ENCODE data around the gene ZBTB21. TPM values are rescaled to one million over a fixed set of nuclear protein-coding genes. Genes with fewer than 3 reads are reported as not detected.

Gene ZBTB21
- total and polyA plus RNA-seq, 2 of the 4 experiments (the other 2 are of a cell fraction), result 6.8 to 12.0 TPM

GRCh38 chr21:42009018-42009830 is 936 bp downstream of the ZBTB21 start:
- ATAC-seq (ENCODE audit: low read depth) (peak; percentile 16), DNase-seq (peak; percentile 81)
- H3K36me3 ChIP-seq (ENCODE audit: control insufficient read depth, insufficient read depth, low read length), result peaks cover 5% of the 10 kb centered on the region
- H2AK5ac ChIP-seq (ENCODE audit: low read depth, low read length), result peak overlapping the region; percentile 75
- H3K18ac ChIP-seq (ENCODE audit: low read depth, low read length), result peak overlapping the region; percentile 16; the same call in 1 of the 2 replicates
- peak overlapping the region; percentile 79 for H3K56ac ChIP-seq (ENCODE audit: extremely low read depth, insufficient read depth, low read length)
- intact Hi-C loops (cut with micrococcal nuclease) (loop anchor here (2.0 kb wide), 1 partner anchor 130 kb away; the partner anchor contains the start of gene PRDM15), dilution Hi-C loops (cut with HindIII; ENCODE audit: low sequenced_read_pairs, unreplicated experiment) (no loop called here), in situ Hi-C loops (cut with MboI; ENCODE audit: low sequenced_read_pairs) (no loop called here)
- H3K4ac ChIP-seq (ENCODE audit: low read depth, low read length), result peak overlapping the region; percentile 84
- no peaks in the 10 kb centered on the region for H4K20me1 ChIP-seq (ENCODE audit: insufficient read depth, low read length)
- H4K91ac ChIP-seq (ENCODE audit: insufficient read depth, low read depth, low read length), result peak overlapping the region; percentile 71
- peak overlapping the region; percentile 48; the same call in 1 of the 2 replicates for H2BK120ac ChIP-seq (ENCODE audit: low read depth, low read length)
- H3K14ac ChIP-seq (replicated peaks; ENCODE audit: low read depth, low read length), result peak overlapping the region; percentile 64
- 0% methylated on average over 41 of the region's 86 CpGs; no CpG with 5 or more reads in 1 of the 2 experiments for WGBS, 2 experiments (ENCODE audit: extremely low coverage in 2 of 2, insufficient read length in 1 of 2)
- peak overlapping the region; percentile 94 for H2AK9ac ChIP-seq (replicated peaks; ENCODE audit: low read depth, low read length, poor library complexity)
- H3K23ac ChIP-seq (ENCODE audit: low read depth, low read length), result peak overlapping the region; percentile 67
- H3K9ac ChIP-seq (ENCODE audit: low read depth, low read length), result peak overlapping the region; percentile 77
- ChIA-PET POLR2A (ENCODE audit: unreplicated experiment) (no interaction called here), CTCF (no interaction called here)
- H3K27ac ChIP-seq (ENCODE audit: insufficient read depth, low read length), result peak overlapping the region; percentile 68
- peak overlapping the region; percentile 27 to 60; a peak in 3 of 4 replicates for H4K8ac ChIP-seq (ENCODE audit: low read depth in 2 of 2, low read length in 2 of 2)
- peak overlapping the region; percentile 63 for H3K4me3 ChIP-seq (ENCODE audit: insufficient read depth, low read depth, low read length)
- peak overlapping the region; percentile 83 for H2AFZ ChIP-seq (replicated peaks; ENCODE audit: low read length, poor library complexity)
- H2BK5ac ChIP-seq (ENCODE audit: low read depth, low read length, poor library complexity, severe bottlenecking), result peak overlapping the region; percentile 61
- peaks cover 5% of the 10 kb centered on the region for H3K4me1 ChIP-seq (ENCODE audit: control insufficient read depth, insufficient read depth, low read length)
- no peaks in the 10 kb centered on the region for H3K9me3 ChIP-seq (ENCODE audit: control insufficient read depth, insufficient read depth, low read length)
- TSS peak; percentile 45 for BruUV-seq (replicated peaks)
- H3K4me2 ChIP-seq (ENCODE audit: low read depth, low read length), result peak overlapping the region; percentile 80
- peak overlapping the region; percentile 40 for H4K5ac ChIP-seq (ENCODE audit: low read depth, low read length)
- no peak overlapping the region for H2BK15ac ChIP-seq (ENCODE audit: low read depth, low read length)
- peaks cover 23 to 53% of the 10 kb centered on the region in 2 experiments for H3K79me1 ChIP-seq (ENCODE audit: low read depth in 1 of 2, low read length in 2 of 2)
- H3K9me1 ChIP-seq (ENCODE audit: insufficient read depth, low read length), result peaks cover 16% of the 10 kb centered on the region
- H2BK20ac ChIP-seq (ENCODE audit: low read depth, low read length), result 0 out of 2 replicates have a peak overlapping the region, but pooled peaks have one; percentile 36
- H3K27me3 ChIP-seq (ENCODE audit: control insufficient read depth, insufficient read depth, low read length), result no peaks in the 10 kb centered on the region
- TF ChIP-seq RFX5 (IDR thresholded peaks at IDR 0.05; ENCODE audit: low read depth, low read length) (0 out of 2 replicates have a peak, but pooled peaks have one; percentile 43), RAD21 (IDR thresholded peaks at IDR 0.05; ENCODE audit: low read length) (peak; percentile 32), MAZ (IDR thresholded peaks at IDR 0.05; ENCODE audit: borderline replicate concordance, low read depth, low read length) (peak; percentile 23; the same call in 1 of the 2 replicates), RCOR1 (IDR thresholded peaks at IDR 0.05; ENCODE audit: insufficient replicate concordance, low read length) (peak; percentile 62), MAFK (IDR thresholded peaks at IDR 0.05; ENCODE audit: low read depth, low read length) (no peak), CTCF (conservative IDR thresholded peaks at IDR 0.05; ENCODE audit: low read depth, low read length) (peak; percentile 31), SMC3 (IDR thresholded peaks at IDR 0.05; ENCODE audit: low read depth, low read length) (no peak; the same call in 1 of the 2 replicates), ELK1 (IDR thresholded peaks at IDR 0.05; ENCODE audit: borderline replicate concordance, low read depth, low read length) (no peak), FOS (IDR thresholded peaks at IDR 0.05; ENCODE audit: low read depth, low read length) (no peak), NFE2L2 (IDR thresholded peaks at IDR 0.05; ENCODE audit: low read depth, low read length) (no peak; the same call in 1 of the 2 replicates), POLR2A (IDR thresholded peaks at IDR 0.05; ENCODE audit: low read depth, low read length) (peak; percentile 51), CEBPB (IDR thresholded peaks at IDR 0.05; ENCODE audit: low read depth, low read length) (peak; percentile 60; the same call in 1 of the 2 replicates), MXI1 (IDR thresholded peaks at IDR 0.05; ENCODE audit: borderline replicate concordance, low read depth, low read length) (no peak), BHLHE40 (IDR thresholded peaks at IDR 0.05; ENCODE audit: low read depth, low read length) (peak; percentile 87), CHD1 (IDR thresholded peaks at IDR 0.05; ENCODE audit: low read depth, low read length) (peak; percentile 92)
